ENCODE measurements around the gene COPA.

COPA gene

GRCh38 chr1:160373696-160374095 lies 30.6 kb upstream of the COPA start:
- H3K27ac ChIP-seq: no peak overlapping the region
- no peak for TF ChIP-seq ZFX (IDR thresholded peaks at IDR 0.05; ENCODE audit: borderline replicate concordance)
- TF ChIP-seq, protein P1, sequence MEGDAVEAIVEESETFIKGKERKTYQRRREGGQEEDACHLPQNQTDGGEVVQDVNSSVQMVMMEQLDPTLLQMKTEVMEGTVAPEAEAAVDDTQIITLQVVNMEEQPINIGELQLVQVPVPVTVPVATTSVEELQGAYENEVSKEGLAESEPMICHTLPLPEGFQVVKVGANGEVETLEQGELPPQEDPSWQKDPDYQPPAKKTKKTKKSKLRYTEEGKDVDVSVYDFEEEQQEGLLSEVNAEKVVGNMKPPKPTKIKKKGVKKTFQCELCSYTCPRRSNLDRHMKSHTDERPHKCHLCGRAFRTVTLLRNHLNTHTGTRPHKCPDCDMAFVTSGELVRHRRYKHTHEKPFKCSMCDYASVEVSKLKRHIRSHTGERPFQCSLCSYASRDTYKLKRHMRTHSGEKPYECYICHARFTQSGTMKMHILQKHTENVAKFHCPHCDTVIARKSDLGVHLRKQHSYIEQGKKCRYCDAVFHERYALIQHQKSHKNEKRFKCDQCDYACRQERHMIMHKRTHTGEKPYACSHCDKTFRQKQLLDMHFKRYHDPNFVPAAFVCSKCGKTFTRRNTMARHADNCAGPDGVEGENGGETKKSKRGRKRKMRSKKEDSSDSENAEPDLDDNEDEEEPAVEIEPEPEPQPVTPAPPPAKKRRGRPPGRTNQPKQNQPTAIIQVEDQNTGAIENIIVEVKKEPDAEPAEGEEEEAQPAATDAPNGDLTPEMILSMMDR (IDR thresholded peaks at IDR 0.05): no peak

- no peak overlapping the region for H3K27ac ChIP-seq
- no peak for TF ChIP-seq ZFX (IDR thresholded peaks at IDR 0.05; ENCODE audit: borderline replicate concordance)
- TF ChIP-seq, protein P1 (IDR thresholded peaks at IDR 0.05): no peak
Measured at GRCh38 chr1:160371756-160372155, 28.7 kb upstream of the COPA start.

- H3K27ac ChIP-seq: no peak overlapping the region
- TF ChIP-seq ZFX (IDR thresholded peaks at IDR 0.05; ENCODE audit: borderline replicate concordance): no peak
- TF ChIP-seq, protein P1 (IDR thresholded peaks at IDR 0.05): no peak
Measured at GRCh38 chr1:160371346-160371631, 28.2 kb upstream of the COPA start.

GRCh38 chr1:160370561-160371345 lies 27.7 kb upstream of the COPA start:
- H3K27ac ChIP-seq: no peak overlapping the region
- TF ChIP-seq, protein P1 (IDR thresholded peaks at IDR 0.05): no peak
- TF ChIP-seq ZFX (IDR thresholded peaks at IDR 0.05; ENCODE audit: borderline replicate concordance): no peak

DNA sequence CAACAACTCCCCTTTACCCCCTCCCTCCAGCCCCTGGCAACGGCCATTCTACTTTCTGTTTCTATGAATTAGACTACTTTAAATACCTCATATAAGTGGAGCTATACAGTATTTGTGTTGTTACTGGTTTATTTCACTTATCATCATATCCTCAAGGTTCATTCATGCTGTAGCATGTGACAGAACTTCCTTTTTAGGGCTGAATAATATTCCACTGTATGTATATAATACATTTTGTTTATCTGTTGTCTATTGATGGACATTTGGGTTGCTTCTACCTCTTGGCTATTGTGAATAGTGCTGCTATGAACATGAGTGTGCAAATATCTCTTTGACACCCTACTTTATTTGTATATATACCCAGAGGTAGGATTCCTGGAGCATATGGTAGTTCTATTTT lies 26.0 kb upstream of the COPA start:
- no peak for TF ChIP-seq ZFX (IDR thresholded peaks at IDR 0.05; ENCODE audit: borderline replicate concordance)
- H3K27ac ChIP-seq: no peak overlapping the region

DNA sequence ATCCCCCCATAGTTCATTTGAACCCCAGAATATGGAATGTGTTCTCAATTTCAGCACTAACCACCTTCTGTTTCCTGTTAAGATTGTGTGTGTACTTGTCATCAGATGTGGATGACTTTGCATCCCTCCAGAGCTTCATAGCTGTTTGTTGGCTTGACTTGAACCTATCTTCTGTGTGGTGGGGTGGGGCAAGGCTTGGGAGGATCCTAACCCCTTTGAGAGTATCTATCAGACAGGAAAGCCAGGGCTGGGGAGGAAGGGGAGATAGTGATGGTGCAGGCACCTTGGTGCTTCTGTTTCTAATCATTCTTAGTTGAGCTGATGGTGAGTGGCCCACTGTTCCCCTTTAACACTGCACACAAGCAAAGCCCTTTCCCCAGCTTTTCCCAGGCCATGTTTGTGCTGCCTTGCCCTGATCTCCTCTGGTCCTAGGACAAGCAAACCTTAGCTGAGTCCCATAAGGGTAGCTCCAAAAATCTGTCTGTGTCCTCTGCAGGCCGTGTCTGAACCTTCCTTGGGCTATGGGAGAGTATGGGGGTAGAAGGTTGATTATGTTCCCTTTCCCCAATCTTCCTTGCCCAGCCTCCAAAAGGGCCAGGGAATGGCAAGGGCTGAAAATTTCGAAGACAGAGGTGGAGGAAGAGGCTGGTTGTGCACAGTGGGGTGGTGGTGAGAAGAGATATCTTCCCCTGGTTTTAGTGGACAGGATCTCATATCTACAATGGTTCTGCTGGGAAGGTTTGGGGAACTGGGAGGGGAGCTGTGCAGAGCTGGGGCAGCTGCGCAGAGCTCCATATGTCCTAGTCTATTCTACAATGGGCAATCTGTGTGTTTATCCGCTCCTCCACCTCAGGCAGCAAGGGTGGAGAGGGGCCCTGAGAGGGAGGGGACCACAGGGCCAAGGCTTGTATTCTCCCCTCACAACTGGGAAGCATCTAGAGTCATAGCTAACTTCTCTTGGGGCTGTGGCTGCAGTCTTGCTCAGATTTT lies 25.2 kb upstream of the COPA start:
- TF ChIP-seq, protein P1 (IDR thresholded peaks at IDR 0.05): no peak
- no peak for TF ChIP-seq ZFX (IDR thresholded peaks at IDR 0.05; ENCODE audit: borderline replicate concordance)
- H3K27ac ChIP-seq: no peak overlapping the region

- H3K27ac ChIP-seq: no peak overlapping the region
- TF ChIP-seq, protein P1 (IDR thresholded peaks at IDR 0.05): no peak
Measured at GRCh38 chr1:160367516-160367900, 24.5 kb upstream of the COPA start.

Data from 22Rv1 (cell line).